Karpas-422 (cell line): ENCODE results near the gene ECI1. TPM values are rescaled to one million over a fixed set of nuclear protein-coding genes. Genes with fewer than 3 reads are reported as not detected.

Experiments
- DNase-seq: peaks from one replicate; pipeline ENCODE4 v3.0.0-alpha.2; 2015
- H2AFZ ChIP-seq: fragments of 200-600 bp; sonication (generic); 2 replicates; pipeline ENCODE4 v1.6.1; 2014; ENCODE audit warnings: antibody characterized with exemption, low read length, mixed read lengths
- H3K27ac ChIP-seq: fragments of 200-600 bp; sonication (generic); 2 replicates; pipeline ENCODE4 v1.5.1; 2014; ENCODE audit warnings: mild to moderate bottlenecking, low read length, moderate library complexity
- H3K27me3 ChIP-seq: fragments of 200-600 bp; sonication (generic); 2 replicates; pipeline ENCODE4 v1.6.1; 2014; ENCODE audit warnings: low read length, mixed read lengths
- H3K36me3 ChIP-seq: fragments of 200-600 bp; sonication (generic); 2 replicates; pipeline ENCODE4 v1.6.1; 2014; ENCODE audit warnings: low read length, mixed read lengths; ENCODE audit not compliant: insufficient read depth
- H3K4me1 ChIP-seq: fragments of 200-600 bp; sonication (generic); 2 replicates; pipeline ENCODE4 v1.6.1; 2014; ENCODE audit warnings: mild to moderate bottlenecking, low read length, mixed read lengths
- H3K4me2 ChIP-seq: fragments of 200-600 bp; sonication (generic); 2 replicates; pipeline ENCODE4 v1.6.1; 2014; ENCODE audit warnings: low read length, low read depth, mild to moderate bottlenecking; ENCODE audit not compliant: poor library complexity, severe bottlenecking
- H3K4me3 ChIP-seq: fragments of 200-600 bp; sonication (generic); 2 replicates; pipeline ENCODE4 v1.5.1; 2014; ENCODE audit warnings: mild to moderate bottlenecking, antibody characterized with exemption, low read length, mixed read lengths
- H3K79me2 ChIP-seq: fragments of 200-600 bp; sonication (generic); 2 replicates; pipeline ENCODE4 v1.6.1; 2014; ENCODE audit warnings: mild to moderate bottlenecking, low read length, mixed read lengths
- H3K9ac ChIP-seq: fragments of 200-600 bp; sonication (generic); 2 replicates; pipeline ENCODE4 v1.6.0; 2014; ENCODE audit warnings: low read length
- H3K9me2 ChIP-seq: fragments of 200-600 bp; sonication (generic), shearing (Covaris generic); replicated peaks from 2 replicates; pipeline ENCODE4 v1.6.0; 2014; ENCODE audit warnings: mild to moderate bottlenecking, low read length, moderate library complexity; ENCODE audit not compliant: insufficient read depth
- H3K9me3 ChIP-seq: fragments of 300-700, 200-600 bp; sonication (generic); 2 replicates; pipeline ENCODE4 v1.6.1; 2014; ENCODE audit warnings: low read length, mixed read lengths
- H4K20me1 ChIP-seq: fragments of 200-600 bp; sonication (generic); 2 replicates; pipeline ENCODE4 v1.6.1; 2014; ENCODE audit warnings: mild to moderate bottlenecking, antibody characterized with exemption, low read length, low read depth; ENCODE audit not compliant: insufficient read depth
- total RNA-seq: library from RNA; depleted of rRNA; stranded (reverse); fragments of >200 nt; shearing (Covaris generic); gene quantifications from 2 replicates; pipeline ENCODE4 v1.2.3, GENCODE V29; 2014; ENCODE audit warnings: low replicate concordance

The ECI1 gene
- total RNA-seq, 1 experiment from 2014 or later: 24.4 TPM

DNA sequence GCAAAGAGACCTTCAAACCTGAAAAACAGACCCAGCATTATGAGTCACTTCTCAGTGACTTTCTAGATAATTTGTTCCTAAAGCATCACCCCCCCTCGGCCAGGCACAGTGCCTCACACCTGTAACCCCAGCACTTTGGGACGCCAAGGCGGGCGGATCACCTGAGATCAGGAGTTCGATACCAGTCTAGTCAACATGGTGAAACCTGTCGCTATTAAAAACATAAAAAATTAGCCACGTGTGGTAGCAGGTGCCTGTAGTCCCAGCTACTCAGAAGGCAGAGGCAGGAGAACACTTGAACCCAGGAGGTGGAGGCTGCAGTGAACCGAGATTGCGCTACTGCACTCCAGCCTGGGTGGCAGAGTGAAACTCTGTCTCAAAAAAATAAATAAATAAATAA is 40.8 kb upstream of the ECI1 start:
- Histone ChIP-seq H3K4me2 (no peak overlapping the region), H3K9me3 (no peaks in the 10 kb centered on the region), H2AFZ (no peak overlapping the region), H3K27ac (no peak overlapping the region), H3K4me1 (no peaks in the 10 kb centered on the region; the same call in 1 of the 2 replicates), H4K20me1 (no peaks in the 10 kb centered on the region), H3K27me3 (no peaks in the 10 kb centered on the region), H3K4me3 (no peak overlapping the region), H3K9ac (no peak overlapping the region), H3K36me3 (no peaks in the 10 kb centered on the region), H3K9me2 (no peaks in the 10 kb centered on the region), H3K79me2 (no peaks in the 10 kb centered on the region)
- DNase-seq: no peak

DNA sequence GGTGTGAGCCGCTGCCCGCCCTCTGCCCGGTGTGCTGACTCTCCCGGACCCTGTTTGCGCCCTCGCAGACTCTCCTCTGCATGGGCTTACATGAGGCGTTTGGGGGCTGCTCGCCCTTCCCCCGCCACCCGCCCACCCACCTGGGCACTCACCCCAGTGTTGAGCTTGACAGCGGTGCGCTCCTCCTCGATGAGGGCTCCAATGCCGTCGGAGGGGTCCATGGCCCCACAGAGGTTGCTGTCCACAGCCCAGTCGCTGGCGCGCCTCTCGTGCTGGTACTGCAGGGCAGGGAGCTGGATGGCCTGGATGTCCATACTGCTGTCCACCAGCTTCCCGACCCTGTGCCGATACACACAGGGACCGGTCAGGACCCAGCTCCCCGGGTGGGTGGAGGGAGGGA is 37.9 kb upstream of the ECI1 start:
- Histone ChIP-seq H3K36me3 (no peaks in the 10 kb centered on the region), H3K27me3 (no peaks in the 10 kb centered on the region), H3K4me1 (no peaks in the 10 kb centered on the region), H4K20me1 (no peaks in the 10 kb centered on the region), H3K79me2 (no peaks in the 10 kb centered on the region), H3K4me3 (no peak overlapping the region), H3K4me2 (no peak overlapping the region), H3K9me2 (no peaks in the 10 kb centered on the region), H2AFZ (no peak overlapping the region), H3K9me3 (no peaks in the 10 kb centered on the region), H3K9ac (no peak overlapping the region), H3K27ac (no peak overlapping the region)
- DNase-seq: no peak

DNA sequence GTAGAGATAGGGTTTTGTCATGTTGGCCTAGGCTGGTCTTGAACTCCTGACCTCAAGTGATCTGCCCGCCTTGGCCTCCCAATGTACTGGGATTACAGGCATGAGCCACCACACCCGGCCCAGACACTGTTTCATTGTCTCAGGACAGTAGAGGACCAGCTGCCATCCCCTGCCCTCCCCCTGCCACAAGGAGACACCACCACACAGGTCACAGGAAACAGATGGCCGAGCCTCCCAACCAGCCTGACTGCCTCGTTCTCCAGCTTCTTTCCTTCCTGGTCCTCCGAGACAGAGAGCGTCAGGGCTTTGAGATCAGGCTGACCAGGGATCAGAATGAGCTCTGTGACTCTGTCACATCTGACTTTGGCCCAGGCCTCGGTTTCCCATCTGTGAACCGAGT is 37.3 kb upstream of the ECI1 start:
- Histone ChIP-seq H3K36me3 (no peaks in the 10 kb centered on the region), H3K4me1 (no peaks in the 10 kb centered on the region), H3K9me3 (no peaks in the 10 kb centered on the region), H3K27me3 (no peaks in the 10 kb centered on the region), H3K27ac (no peak overlapping the region), H3K9me2 (no peaks in the 10 kb centered on the region), H3K4me3 (no peak overlapping the region), H4K20me1 (no peaks in the 10 kb centered on the region), H3K9ac (no peak overlapping the region), H3K4me2 (no peak overlapping the region), H3K79me2 (no peaks in the 10 kb centered on the region), H2AFZ (no peak overlapping the region)
- DNase-seq: no peak

DNA sequence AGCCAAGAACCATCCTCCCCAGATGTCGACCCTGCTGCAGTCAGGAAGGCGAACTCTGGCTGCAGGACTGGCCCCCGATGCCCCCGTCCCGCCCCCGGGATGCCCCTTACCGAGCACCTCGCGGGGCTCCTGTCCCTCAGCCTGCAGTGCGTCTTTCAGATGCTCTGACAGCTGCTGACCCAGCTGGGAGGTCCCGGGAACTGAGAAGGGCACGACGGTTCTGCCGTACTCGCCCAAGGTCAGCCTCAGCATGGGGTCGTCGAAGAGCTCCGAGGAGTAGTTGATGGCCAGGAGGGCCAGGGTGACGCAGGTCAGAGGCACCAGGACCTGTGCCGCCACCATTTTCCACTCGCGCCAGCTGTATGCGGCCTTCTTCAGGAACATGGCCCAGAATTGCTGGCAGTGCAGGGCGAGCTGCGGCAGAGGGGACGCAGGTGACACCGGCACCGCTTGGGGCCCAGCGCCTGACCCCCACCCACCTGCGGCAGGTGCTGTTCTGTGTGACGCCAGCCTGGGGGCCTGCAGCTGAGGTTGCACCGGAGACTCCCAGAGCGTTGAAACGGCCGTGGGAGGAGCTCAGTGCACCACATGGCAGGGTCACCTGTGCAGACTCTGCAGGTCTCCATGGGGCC is 36.6 kb upstream of the ECI1 start:
- Histone ChIP-seq H2AFZ (no peak overlapping the region), H3K27me3 (no peaks in the 10 kb centered on the region), H3K9me2 (no peaks in the 10 kb centered on the region), H3K9ac (no peak overlapping the region), H3K4me2 (no peak overlapping the region), H3K36me3 (no peaks in the 10 kb centered on the region), H3K4me3 (no peak overlapping the region), H3K79me2 (no peaks in the 10 kb centered on the region), H3K4me1 (no peaks in the 10 kb centered on the region), H4K20me1 (no peaks in the 10 kb centered on the region), H3K27ac (no peak overlapping the region), H3K9me3 (no peaks in the 10 kb centered on the region)
- DNase-seq: no peak

DNA sequence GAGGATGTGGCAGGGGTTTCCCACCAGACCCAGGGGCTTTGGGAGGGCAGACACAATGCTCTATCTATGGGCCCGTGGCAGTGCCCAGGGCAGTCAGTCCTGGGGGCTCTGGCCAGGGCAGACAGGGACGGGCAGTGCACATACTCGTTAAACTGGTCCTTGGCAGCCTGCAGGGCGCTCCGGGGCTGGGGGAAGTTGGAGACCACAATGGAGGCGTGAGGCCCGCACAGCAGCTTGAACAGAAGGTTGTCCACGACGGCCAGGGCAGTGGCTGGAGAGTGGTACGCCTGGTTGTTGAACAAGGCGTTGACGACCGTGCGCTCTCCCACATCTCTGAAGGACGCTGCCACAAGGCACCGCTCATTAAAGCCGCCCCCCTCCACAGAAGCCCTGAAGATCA is 35.2 kb upstream of the ECI1 start:
- Histone ChIP-seq H3K4me3 (no peak overlapping the region), H3K4me2 (no peak overlapping the region), H3K4me1 (no peaks in the 10 kb centered on the region), H3K36me3 (no peaks in the 10 kb centered on the region), H3K9me2 (no peaks in the 10 kb centered on the region), H4K20me1 (no peaks in the 10 kb centered on the region), H3K27me3 (no peaks in the 10 kb centered on the region), H3K27ac (no peak overlapping the region), H3K9ac (no peak overlapping the region), H3K79me2 (no peaks in the 10 kb centered on the region), H3K9me3 (no peaks in the 10 kb centered on the region), H2AFZ (no peak overlapping the region)
- DNase-seq: no peak

DNA sequence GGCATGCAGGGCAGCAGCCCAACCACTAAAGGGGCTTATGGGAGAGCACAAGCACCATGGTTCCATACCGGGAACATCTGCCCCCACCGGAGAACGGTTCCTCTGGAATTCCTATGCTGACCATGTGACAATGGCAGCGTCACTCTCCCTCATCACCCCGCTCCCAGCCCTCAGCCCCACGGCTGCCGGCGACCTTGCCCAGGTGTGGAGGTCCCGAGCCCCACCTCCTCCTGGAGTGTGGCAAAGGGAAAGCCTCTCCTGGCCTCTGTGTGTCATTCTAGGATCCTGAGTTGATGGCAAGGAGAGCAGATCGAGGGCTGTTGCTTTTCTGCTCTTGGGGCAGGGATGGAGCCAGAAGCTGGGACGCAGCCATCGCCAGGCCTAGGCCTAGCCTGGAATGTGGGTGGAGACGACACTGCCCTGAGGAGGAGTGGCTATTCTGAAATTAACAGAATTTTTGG is 34.4 kb upstream of the ECI1 start:
- H3K9ac ChIP-seq: no peak overlapping the region
- H3K4me3 ChIP-seq: no peak overlapping the region
- H3K36me3 ChIP-seq: no peaks in the 10 kb centered on the region
- no peak overlapping the region for H3K4me2 ChIP-seq
- no peaks in the 10 kb centered on the region for H3K27me3 ChIP-seq
- H3K9me2 ChIP-seq: no peaks in the 10 kb centered on the region
- no peaks in the 10 kb centered on the region for H3K4me1 ChIP-seq
- no peak for DNase-seq
- no peak overlapping the region for H2AFZ ChIP-seq
- no peaks in the 10 kb centered on the region for H3K79me2 ChIP-seq
- H4K20me1 ChIP-seq: no peaks in the 10 kb centered on the region
- H3K27ac ChIP-seq: no peak overlapping the region
- H3K9me3 ChIP-seq: no peaks in the 10 kb centered on the region

DNA sequence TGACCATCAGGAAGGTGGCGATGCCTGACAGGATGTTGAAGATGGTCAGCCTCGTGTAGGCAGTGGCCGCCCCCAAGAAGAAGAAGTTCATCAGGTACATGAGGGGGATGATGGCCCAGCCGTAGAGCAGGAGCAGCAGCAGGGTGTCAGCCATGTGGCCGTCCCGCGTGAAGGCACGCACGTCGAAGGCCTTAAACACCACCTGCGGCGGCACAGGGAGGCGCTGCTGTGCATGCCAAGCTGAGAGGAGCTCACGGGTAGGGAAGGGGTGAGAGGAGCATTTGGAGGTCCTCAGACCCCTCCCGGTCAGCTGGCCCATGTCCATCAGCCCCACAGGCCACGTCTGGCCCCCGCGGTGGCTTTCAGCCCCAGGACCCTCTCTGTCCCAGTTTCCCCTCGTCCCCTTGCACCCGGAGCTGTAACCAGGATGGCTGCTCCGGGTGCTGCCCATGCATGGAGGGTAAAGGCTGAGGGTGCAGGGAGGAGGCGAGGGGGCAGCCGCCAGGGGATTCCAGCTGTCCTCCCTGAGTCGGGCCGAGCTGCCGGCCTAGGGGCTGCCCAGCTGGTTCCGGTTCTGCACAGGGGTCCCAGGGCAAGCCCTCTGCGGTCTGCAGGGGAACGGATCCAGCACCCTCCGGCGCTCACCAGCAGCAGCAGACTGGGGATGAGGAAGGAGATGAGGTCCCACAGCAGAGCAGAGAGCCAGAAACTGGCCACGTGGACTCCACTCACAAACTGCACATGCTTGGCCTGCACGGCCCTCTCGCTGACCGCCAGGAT is 33.6 kb upstream of the ECI1 start:
- Histone ChIP-seq H2AFZ (no peak overlapping the region), H3K27me3 (no peaks in the 10 kb centered on the region), H3K36me3 (no peaks in the 10 kb centered on the region), H3K9me3 (no peaks in the 10 kb centered on the region), H3K79me2 (no peaks in the 10 kb centered on the region), H3K9ac (no peak overlapping the region), H3K4me2 (no peak overlapping the region), H4K20me1 (no peaks in the 10 kb centered on the region), H3K4me1 (no peaks in the 10 kb centered on the region), H3K27ac (no peak overlapping the region), H3K9me2 (no peaks in the 10 kb centered on the region), H3K4me3 (no peak overlapping the region)
- DNase-seq: no peak

DNA sequence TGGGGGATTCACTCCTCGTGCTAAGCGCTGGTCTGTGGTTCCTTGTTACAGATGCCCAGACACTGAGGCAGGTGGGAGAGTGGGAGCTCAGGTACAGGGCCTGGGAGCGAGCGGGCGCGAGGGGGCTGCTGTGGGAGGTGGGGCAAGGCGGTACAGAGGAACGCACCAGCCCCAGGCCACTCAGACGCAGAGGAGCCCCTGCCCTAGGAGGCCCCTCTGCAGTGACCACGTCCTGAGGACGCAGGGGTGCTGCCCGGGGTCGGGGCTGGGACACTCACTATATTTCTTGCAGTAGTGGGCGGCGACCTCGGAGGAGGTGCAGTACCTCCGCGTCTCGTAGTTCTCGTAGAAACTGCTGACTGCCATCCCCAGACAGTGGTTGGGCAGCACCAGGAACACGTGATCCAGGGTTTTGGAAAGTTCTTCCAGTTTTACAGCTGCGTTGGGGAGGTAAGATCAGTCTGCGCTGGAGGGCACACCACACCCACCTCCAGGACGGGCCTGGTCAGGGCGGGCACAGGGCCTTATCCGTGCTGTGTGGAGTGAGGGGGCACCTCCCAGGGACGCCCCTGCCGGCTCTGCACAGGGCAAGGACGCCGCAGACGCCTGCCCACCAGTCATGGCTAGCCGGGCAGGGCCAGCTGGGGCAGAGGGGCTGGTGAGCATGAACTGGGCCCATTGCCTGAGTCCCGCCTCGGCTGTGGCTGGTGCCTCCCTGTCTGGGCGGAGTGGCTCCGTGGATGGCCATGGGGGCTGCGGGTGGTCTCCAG is 32.8 kb upstream of the ECI1 start:
- Histone ChIP-seq H3K4me2 (no peak overlapping the region), H3K9me3 (no peaks in the 10 kb centered on the region), H3K4me3 (no peak overlapping the region), H3K36me3 (no peaks in the 10 kb centered on the region), H3K79me2 (no peaks in the 10 kb centered on the region), H3K27me3 (no peaks in the 10 kb centered on the region), H3K9me2 (no peaks in the 10 kb centered on the region), H3K9ac (no peak overlapping the region), H3K4me1 (no peaks in the 10 kb centered on the region), H2AFZ (no peak overlapping the region), H3K27ac (no peak overlapping the region), H4K20me1 (no peaks in the 10 kb centered on the region)
- DNase-seq: no peak
